MG63 (cell line): Measurements from ENCODE around the gene EFCAB5. TPM values are rescaled to one million over a fixed set of nuclear protein-coding genes. Genes with fewer than 3 reads are reported as not detected.

Source experiments
- DNase-seq: peaks from one replicate; pipeline ENCODE4 v3.0.0-alpha.2; 2020
- H3K27me3 ChIP-seq: fragments of 250-450 bp; sonication (Bioruptor Pico); 2 replicates; pipeline ENCODE4 v1.5.1; 2020; ENCODE audit warnings: mild to moderate bottlenecking, moderate library complexity
- H3K36me3 ChIP-seq: fragments of 250-450 bp; sonication (Bioruptor Pico); 2 replicates; pipeline ENCODE4 v1.5.1; 2020; ENCODE audit warnings: mild to moderate bottlenecking, moderate library complexity
- H3K4me3 ChIP-seq: fragments of 250-450 bp; sonication (Bioruptor Pico); 2 replicates; pipeline ENCODE4 v1.5.1; 2020; ENCODE audit warnings: mild to moderate bottlenecking, moderate library complexity
- H3K9me3 ChIP-seq: fragments of 250-450 bp; sonication (Bioruptor Pico); 2 replicates; pipeline ENCODE4 v1.5.1; 2020; ENCODE audit warnings: mild to moderate bottlenecking, moderate library complexity
- total RNA-seq: library from RNA; depleted of rRNA; stranded (reverse); fragments of >200 nt; shearing (Covaris generic); gene quantifications from 2 replicates; pipeline ENCODE4 v1.2.3, GENCODE V29; 2014; ENCODE audit warnings: low replicate concordance; rRNA removed

The EFCAB5 gene
- total RNA-seq, 1 experiment from 2014 or later: not detected

- DNase-seq: no peak
- H3K9me3 ChIP-seq: no peaks in the 10 kb centered on the region
- H3K27me3 ChIP-seq: no peaks in the 10 kb centered on the region
- H3K4me3 ChIP-seq: no peak overlapping the region
- H3K36me3 ChIP-seq: peaks cover 38% of the 10 kb centered on the region
Measured at GRCh38 chr17:30148376-30148775, 206.9 kb downstream of the EFCAB5 start.

- no peak for DNase-seq
- Histone ChIP-seq H3K4me3 (no peak overlapping the region), H3K9me3 (no peaks in the 10 kb centered on the region), H3K36me3 (peaks cover 44% of the 10 kb centered on the region), H3K27me3 (no peaks in the 10 kb centered on the region)
Measured at GRCh38 chr17:30151471-30151870, 210.0 kb downstream of the EFCAB5 start.

GRCh38 chr17:30153463-30153862 lies 212.0 kb downstream of the EFCAB5 start:
- Histone ChIP-seq H3K36me3 (peaks cover 55% of the 10 kb centered on the region), H3K4me3 (no peak overlapping the region), H3K9me3 (0 out of 2 replicates have a peak, but pooled peaks cover 3% of the 10 kb centered on the region), H3K27me3 (no peaks in the 10 kb centered on the region)
- no peak for DNase-seq

- peaks cover 19% of the 10 kb centered on the region for H3K9me3 ChIP-seq
- H3K36me3 ChIP-seq: peaks cover 69% of the 10 kb centered on the region
- H3K27me3 ChIP-seq: no peaks in the 10 kb centered on the region
- DNase-seq: no peak
- H3K4me3 ChIP-seq: no peak overlapping the region
Measured at GRCh38 chr17:30155389-30155788, 214.0 kb downstream of the EFCAB5 start.

Other genes starting within 250 kb of the EFCAB5 start
- gene SSH2, start 11.4 kb upstream of the EFCAB5 start, total RNA-seq: 2.8 and 9.0 TPM in 2 replicates
- gene NSRP1, start 175.2 kb downstream of the EFCAB5 start, total RNA-seq: 0.76 and 4.7 TPM in 2 replicates